Right lobe of liver (tissue), 6 donors: ENCODE results near the gene AP5S1. TPM values are rescaled to one million over a fixed set of nuclear protein-coding genes. Genes with fewer than 3 reads are reported as not detected.

Experiments
- ATAC-seq, 4 donors: fragments of 200-7000 bp; cut with Tn5 transposase; one replicate each; pipeline ENCODE4 v1.9.1; 2020; ENCODE audit warnings: mild to moderate bottlenecking in 4 of 4, moderate library complexity in 4 of 4
- DNase-seq, 3 donors: peaks; one replicate each; pipeline ENCODE4 v3.0.0-alpha.2; 2020
- H3K27ac ChIP-seq, 3 donors: fragments of 200-600 bp; one replicate each; pipeline ENCODE4 v1.8.0; 2022
- H3K27me3 ChIP-seq, 2 donors: fragments of 200-600 bp; one replicate each; pipeline ENCODE4 v1.8.0; 2022
- H3K36me3 ChIP-seq, 4 donors: fragments of 200-600 bp; sonication (generic) in 1 of 4; one replicate each; pipeline versions ENCODE4 v1.5.1 to v1.8.0; 2017 to 2022; ENCODE audit warnings: control low read depth in 1 of 4
- H3K4me1 ChIP-seq, 4 donors: fragments of 200-600 bp; sonication (generic) in 1 of 4; one replicate each; pipeline versions ENCODE4 v1.5.1 to v1.8.0; 2017 to 2022; ENCODE audit warnings: control low read depth in 1 of 4
- H3K4me3 ChIP-seq, 3 donors: fragments of 200-600 bp; one replicate each; pipeline ENCODE4 v1.8.0; 2022
- H3K9me3 ChIP-seq, 4 donors: fragments of 200-600 bp; sonication (generic) in 1 of 4; one replicate each; pipeline versions ENCODE4 v1.5.1 to v1.8.0; 2017 to 2022; ENCODE audit warnings: control low read depth in 1 of 4
- POLR2A ChIP-seq: fragments of 450-650 bp; IDR thresholded peaks from one replicate; pipeline ENCODE4 v1.6.1; 2017; ENCODE audit warnings: antibody characterized with exemption, mild to moderate bottlenecking
- WGBS: methylation state at CpG from one replicate; pipeline ENCODE4 v1.1.6; 2018; ENCODE audit warnings: low coverage, low lambda C conversion rate; ENCODE audit not compliant: insufficient coverage; ENCODE audit errors: missing lambda C conversion rate; 5-methylcytosine and 5-hydroxymethylcytosine counted together
- intact Hi-C, 2 donors: fragments of 100-400 bp; cut with DNase I; formaldehyde crosslinking; loops; one replicate each; pipeline versions ENCODE4 v1.11.2 to v1.14.1; 2022
- long read RNA-seq: library from polyadenylated mRNA; unstranded; transcript quantifications from one replicate; pipeline ENCODE4 v2.0.0, GENCODE V29; 2019
- total RNA-seq, 6 experiments: library from RNA; depleted of rRNA in 2 of 6; stranded (reverse); fragments of >200 nt in 2 of 6; fragmentation: NEBNext Ultra II Directional in 3 of 6; extraction: Animal tissue kit (Norgen Biotek cat#: 25700) in 3 of 6; gene quantifications; one replicate each; pipeline versions ENCODE4 v1.1.0 to v1.2.4, GENCODE V29; 2016 to 2023
- TF ChIP-seq, protein P1 (sequence below), 4 donors: fragments of 200-600 bp in 3 of 4; fragments of 450-650 bp in 1 of 4; IDR thresholded peaks; one replicate each; pipeline versions ENCODE4 v1.5.1 to v1.8.0; 2016 to 2022; ENCODE audit warnings: antibody characterized with exemption in 4 of 4, mild to moderate bottlenecking in 2 of 4
- donor health status: DM: no; HTN: yes; CAD: no.
- donor health status: DM: no; HTN: no; CAD: no.
- donor health status: DM: no; HTN: no; CAD: no.
- donor health status: DM: no; HTN: yes; CAD: no.
- donor health status: DM: no; HTN: yes; CAD: no.

Gene AP5S1, protein sequence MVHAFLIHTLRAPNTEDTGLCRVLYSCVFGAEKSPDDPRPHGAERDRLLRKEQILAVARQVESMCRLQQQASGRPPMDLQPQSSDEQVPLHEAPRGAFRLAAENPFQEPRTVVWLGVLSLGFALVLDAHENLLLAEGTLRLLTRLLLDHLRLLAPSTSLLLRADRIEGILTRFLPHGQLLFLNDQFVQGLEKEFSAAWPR
- total RNA-seq, result 10 to 100 TPM in 3 of 6 experiments, 1 to 10 TPM in 3; 7.7 to 16.1 (median 9.5) TPM
- long read RNA-seq, partial matches to known transcripts, result 0 of 2 reads
- long read RNA-seq, other reads (novel, unspliced or antisense), result 1 of 2 reads

DNA sequence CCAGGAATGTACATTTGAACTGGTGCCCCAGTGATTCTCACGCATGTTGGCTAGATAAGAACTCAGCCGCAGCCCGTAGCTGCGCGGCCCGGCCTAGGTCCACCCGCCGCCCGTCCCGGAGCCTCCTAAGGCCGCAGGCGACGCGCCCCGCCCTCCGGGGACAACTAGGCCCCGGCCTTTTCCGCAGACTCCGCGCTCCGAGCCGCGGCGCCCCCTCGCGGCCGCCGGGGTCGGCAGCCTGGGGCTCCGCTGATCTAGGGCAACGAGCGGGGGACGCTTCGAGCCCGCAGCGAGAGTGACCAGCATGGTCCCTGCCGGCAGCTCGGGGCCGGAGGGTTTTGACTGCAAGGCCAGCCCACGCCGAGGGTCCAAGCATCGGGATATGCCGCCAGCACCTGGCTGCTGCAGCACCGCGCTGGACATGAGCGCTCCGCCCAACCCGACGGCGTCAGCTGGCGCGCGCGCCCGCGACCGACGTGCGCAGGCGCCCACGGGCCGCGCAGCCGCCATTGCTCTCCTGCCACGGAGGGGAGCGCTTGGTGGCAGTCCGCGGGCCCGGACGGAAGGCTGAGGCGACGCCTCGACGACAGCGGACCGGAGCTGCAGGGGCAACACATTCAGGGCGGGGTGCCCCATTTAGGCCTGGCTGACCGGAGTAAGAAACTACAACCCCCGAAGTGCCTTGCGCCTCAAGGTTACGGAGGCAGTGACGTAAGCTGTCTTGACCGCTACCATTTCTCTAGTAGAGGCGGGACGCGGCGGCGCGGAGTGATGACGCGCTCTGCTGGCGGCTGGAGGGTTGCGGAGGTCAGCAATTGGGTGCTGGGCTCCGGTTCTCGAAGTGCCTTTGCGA lies at the start of gene AP5S1:
TSS of gene AP5S1 (plus strand) at position 500 of the 853 bp plus-strand sequence. CDS start 1,571 bp downstream, outside the sequence.
- ATAC-seq (peak; percentile 80 to 91 (median 86)), DNase-seq (peak; percentile 98)
- H3K4me1 ChIP-seq, result peaks cover 0 to 9% (median 7%) of the 10 kb centered on the region in 4 donors
- WGBS, result no CpG with 5 or more reads among the region's 96 CpGs
- TF ChIP-seq, protein P1, sequence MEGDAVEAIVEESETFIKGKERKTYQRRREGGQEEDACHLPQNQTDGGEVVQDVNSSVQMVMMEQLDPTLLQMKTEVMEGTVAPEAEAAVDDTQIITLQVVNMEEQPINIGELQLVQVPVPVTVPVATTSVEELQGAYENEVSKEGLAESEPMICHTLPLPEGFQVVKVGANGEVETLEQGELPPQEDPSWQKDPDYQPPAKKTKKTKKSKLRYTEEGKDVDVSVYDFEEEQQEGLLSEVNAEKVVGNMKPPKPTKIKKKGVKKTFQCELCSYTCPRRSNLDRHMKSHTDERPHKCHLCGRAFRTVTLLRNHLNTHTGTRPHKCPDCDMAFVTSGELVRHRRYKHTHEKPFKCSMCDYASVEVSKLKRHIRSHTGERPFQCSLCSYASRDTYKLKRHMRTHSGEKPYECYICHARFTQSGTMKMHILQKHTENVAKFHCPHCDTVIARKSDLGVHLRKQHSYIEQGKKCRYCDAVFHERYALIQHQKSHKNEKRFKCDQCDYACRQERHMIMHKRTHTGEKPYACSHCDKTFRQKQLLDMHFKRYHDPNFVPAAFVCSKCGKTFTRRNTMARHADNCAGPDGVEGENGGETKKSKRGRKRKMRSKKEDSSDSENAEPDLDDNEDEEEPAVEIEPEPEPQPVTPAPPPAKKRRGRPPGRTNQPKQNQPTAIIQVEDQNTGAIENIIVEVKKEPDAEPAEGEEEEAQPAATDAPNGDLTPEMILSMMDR (IDR thresholded peaks at IDR 0.05), result peak; percentile 99 to 100 (median 100)
- TF ChIP-seq POLR2A, result peak; percentile 68
- H3K27ac ChIP-seq, result peak within 1 kb of the TSS; percentile 97 to 100 (median 99)
- intact Hi-C loops, result loop anchor here (5.0 kb wide), 1 partner anchor 33 kb away; the partner anchor contains the start of gene CENPB (in 2 of the 2)
- peaks cover 0 to 25% (median 4%) of the 10 kb centered on the region in 4 donors for H3K36me3 ChIP-seq
- H3K9me3 ChIP-seq, result no peaks in the 10 kb centered on the region
- H3K27me3 ChIP-seq, result no peaks in the 10 kb centered on the region
- H3K4me3 ChIP-seq, result peak within 1 kb of the TSS; percentile 63 to 81 (median 64)

DNA sequence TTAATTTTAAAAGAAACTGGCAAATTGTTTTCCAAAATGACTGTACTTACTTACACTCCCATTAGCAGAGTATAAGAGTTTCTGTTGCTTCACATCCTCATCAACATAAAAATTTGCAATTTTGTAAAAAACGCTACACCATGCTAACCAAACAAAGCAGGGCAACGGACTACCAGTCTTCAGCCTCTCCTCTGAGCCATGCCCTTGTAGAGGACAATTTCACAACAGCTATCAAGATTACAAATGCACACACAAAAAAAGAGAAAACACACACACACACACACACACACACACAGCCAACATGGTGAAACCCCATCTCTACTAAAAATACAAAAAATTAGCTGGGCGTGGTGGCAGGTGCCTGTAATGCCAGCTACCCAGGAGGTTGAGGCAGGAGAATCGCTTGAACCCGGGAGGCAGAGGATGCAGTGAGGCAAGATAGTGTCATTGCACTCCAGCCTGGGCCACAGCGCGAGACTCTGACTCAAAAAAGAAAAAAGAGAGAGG lies 48.7 kb upstream of the AP5S1 start:
- WGBS, result 57% methylated on average over 6 of the region's 7 CpGs
- ATAC-seq (no peak), DNase-seq (no peak)
- Histone ChIP-seq H3K27ac (no peak overlapping the region), H3K36me3 (no peaks in the 10 kb centered on the region), H3K9me3 (no peaks in the 10 kb centered on the region), H3K4me3 (no peak overlapping the region), H3K27me3 (no peaks in the 10 kb centered on the region), H3K4me1 (peaks cover 0 to 14% (median 4%) of the 10 kb centered on the region in 4 donors)
- TF ChIP-seq, protein P1 (IDR thresholded peaks at IDR 0.05), result no peak
- no peak for TF ChIP-seq POLR2A
- intact Hi-C loops, result loop anchor here in 1 of 2 donors (10.0 kb wide), 1 partner anchor 97 kb away; no protein-coding TSS in a partner anchor

DNA sequence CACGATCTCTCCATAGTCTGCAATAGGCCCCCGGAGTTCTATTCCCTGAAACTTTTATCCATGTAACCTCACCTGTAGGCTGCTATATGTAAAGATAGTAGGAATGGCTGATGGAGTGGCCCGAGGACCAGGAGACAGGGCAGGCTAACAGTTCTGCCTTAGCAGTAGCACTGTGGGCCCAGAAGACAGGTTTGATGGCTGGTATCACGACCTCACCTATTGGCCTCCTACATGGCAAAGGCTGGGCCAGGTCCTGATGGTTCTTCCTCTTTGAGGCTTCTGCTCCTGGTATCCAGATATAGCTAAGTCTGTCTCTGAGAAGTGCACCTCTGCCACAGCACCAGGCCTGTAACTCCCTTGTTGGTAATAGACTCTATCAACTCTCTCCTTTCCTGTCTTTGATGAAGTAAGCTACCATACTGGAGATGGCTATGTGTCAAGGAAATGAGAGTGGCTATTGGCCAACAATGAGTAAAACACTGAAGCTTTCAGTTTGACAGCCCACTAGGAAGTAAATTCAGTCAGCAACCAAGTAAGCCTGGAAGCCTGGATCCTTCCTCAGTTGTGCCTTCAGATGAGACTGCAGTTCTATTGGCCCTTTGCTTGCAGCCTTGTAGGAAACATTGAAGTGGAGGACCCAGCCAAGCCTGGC lies 44.8 kb upstream of the AP5S1 start:
- Histone ChIP-seq H3K9me3 (no peaks in the 10 kb centered on the region), H3K27me3 (no peaks in the 10 kb centered on the region), H3K27ac (no peak overlapping the region), H3K4me1 (peaks cover 0 to 12% (median 0%) of the 10 kb centered on the region in 4 donors), H3K4me3 (no peak overlapping the region), H3K36me3 (no peaks in the 10 kb centered on the region)
- intact Hi-C loops, result loop anchor here in 1 of 2 donors (10.0 kb wide), 1 partner anchor 101 kb away; no protein-coding TSS in a partner anchor
- DNase-seq (no peak), ATAC-seq (no peak)
- TF ChIP-seq POLR2A, result no peak
- TF ChIP-seq, protein P1 (IDR thresholded peaks at IDR 0.05), result no peak
- 71% methylated on average over 3 of the region's 4 CpGs for WGBS

DNA sequence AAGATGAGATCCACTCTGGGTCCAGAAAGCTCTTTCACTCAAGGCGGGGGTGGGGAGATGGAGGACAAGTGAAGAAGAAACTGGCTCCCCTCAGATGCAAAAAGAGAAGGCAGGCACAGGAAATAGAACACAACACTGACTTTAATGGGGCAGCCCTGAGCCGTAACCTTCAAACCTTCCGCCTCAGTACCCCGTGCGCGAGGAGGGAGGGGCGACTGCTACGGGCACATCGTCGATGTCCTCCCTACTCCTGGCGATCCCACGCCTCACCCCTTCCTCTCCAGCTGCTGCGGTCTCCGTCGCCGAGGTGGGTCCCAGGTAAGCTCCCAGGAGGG lies 43.0 kb upstream of the AP5S1 start:
- H3K4me3 ChIP-seq, result peak overlapping the region; percentile 43 to 54 (median 46)
- no peaks in the 10 kb centered on the region for H3K27me3 ChIP-seq
- TF ChIP-seq, protein P1 (IDR thresholded peaks at IDR 0.05), result no peak
- H3K27ac ChIP-seq, result no peak overlapping the region
- ATAC-seq (no peak), DNase-seq (no peak)
- H3K36me3 ChIP-seq, result no peaks in the 10 kb centered on the region
- no peaks in the 10 kb centered on the region for H3K9me3 ChIP-seq
- peaks cover 0 to 21% (median 8%) of the 10 kb centered on the region in 4 donors for H3K4me1 ChIP-seq
- WGBS, result 15% methylated on average over 9 of the region's 16 CpGs
- intact Hi-C loops, result loop anchor here in 1 of 2 donors (10.0 kb wide), 1 partner anchor 103 kb away; no protein-coding TSS in a partner anchor
